Activated CD4-positive, CD25-positive, alpha-beta regulatory T cell treated with anti-CD3 and anti-CD28 coated beads, Interleukin-2, amount 50 U/mL, for 16 hours (primary cell): ENCODE data around the gene ACE.

Source experiments
- DNase-seq: peaks from one replicate; pipeline ENCODE4 v3.0.0-alpha.2; 2020; ENCODE audit warnings: low read depth, low spot score

ACE gene

DNA sequence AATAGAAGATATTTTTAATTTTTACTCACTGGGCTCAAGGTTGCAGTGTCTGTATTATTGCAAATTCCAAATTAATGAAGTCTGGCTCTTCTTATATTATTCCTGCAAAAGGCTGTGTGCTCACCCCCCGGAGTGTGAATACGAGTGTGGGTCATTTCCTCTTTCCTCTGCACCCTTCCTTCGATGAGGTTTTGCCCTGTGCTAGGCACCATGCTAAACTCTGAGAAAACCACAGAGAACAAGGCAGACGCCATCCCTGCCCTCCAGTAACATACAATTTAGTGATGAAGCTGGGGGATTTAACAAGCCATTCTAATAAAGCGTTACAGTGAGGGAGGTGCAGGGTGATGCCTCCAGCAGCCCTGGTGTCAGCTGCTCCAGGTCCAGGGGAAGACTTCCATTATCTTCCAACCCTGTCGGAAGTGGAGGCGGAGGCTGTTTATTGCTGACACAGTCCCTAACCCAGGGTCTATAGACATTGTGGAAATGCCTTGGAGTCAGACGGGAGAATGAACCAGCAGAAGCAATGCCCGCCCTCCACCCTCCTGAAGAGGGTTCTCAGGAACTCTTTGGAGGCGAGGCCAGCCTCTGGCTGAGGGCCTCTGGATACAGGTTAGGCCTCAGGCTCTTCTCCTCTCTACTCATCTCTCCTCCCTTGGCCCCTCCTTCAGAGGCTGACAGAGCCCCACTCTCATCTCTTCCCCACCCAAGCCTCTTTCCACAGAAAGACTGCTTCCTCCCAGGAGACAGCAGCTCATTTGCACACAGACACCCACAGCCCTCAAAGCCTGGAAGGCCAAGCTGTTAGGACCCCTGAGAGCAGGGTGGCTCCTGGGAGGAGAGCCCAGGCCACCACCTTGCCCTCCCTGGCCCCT lies 2.0 kb upstream of the ACE start:
- no peak for DNase-seq

DNA sequence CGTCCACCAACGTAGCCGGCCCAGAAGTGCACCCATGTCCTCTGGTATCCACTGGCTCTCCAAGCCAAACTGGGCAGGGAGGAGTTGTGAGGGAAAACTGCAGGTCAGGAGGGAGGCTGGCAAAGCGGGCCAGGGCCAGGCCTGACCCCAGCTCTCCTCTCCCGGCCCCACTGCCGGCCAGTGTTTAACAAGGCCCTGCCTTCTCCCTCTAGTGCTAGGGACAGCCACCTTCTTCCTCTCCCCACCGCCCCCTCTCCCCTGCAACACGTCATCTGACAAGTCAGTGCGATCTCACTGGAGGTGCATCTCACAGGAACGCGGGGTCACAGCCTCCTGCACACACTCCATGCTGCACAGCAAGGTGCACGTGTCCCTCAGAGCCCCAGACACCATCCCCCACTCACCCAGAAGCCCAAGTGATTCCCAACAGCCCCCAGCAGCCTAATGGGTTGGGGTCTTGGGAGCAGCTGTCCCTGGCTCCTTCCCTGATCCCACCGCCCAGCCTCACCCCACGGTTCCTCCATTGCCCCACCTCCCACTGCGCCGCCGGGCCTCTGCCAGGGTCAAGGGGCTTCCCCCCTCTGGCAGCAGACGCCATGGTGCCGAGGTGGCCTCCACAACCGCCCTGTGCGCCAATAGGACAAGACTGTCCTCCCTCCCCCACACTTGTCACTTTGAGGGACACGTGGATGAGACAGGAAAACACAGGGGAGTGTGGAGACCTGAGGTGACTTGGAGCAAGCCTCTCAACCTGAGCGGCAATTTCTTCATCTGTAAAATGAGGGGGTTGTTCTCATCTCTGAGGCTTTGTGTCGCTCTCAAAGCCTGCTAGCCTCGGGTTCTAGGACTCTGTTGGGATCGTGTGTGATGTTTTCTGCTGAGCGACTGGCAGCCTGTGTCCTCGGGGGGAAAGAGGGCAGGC lies 1.1 kb upstream of the ACE start:
- no peak for DNase-seq

DNA sequence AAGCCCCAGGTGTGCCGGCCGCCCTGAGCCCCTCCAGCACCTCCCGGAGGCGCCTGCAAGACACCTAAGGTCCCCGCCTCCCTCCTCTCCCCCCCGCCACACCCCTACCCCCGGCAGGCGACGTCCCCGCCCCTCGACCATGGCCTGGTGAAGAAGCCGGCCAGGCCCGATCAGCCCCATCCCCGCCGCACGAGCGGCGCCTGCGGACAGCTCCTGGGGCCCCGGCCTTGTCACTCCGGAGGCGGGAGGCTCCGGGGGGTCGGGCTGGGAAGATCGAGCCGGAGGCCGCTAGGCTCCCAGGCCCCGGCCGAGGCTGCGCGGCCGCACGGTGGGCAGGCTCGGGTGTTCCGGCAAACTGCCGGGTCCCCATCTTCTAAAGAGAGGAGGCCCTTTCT lies 405 bp upstream of the ACE start:
- no peak for DNase-seq

DNA sequence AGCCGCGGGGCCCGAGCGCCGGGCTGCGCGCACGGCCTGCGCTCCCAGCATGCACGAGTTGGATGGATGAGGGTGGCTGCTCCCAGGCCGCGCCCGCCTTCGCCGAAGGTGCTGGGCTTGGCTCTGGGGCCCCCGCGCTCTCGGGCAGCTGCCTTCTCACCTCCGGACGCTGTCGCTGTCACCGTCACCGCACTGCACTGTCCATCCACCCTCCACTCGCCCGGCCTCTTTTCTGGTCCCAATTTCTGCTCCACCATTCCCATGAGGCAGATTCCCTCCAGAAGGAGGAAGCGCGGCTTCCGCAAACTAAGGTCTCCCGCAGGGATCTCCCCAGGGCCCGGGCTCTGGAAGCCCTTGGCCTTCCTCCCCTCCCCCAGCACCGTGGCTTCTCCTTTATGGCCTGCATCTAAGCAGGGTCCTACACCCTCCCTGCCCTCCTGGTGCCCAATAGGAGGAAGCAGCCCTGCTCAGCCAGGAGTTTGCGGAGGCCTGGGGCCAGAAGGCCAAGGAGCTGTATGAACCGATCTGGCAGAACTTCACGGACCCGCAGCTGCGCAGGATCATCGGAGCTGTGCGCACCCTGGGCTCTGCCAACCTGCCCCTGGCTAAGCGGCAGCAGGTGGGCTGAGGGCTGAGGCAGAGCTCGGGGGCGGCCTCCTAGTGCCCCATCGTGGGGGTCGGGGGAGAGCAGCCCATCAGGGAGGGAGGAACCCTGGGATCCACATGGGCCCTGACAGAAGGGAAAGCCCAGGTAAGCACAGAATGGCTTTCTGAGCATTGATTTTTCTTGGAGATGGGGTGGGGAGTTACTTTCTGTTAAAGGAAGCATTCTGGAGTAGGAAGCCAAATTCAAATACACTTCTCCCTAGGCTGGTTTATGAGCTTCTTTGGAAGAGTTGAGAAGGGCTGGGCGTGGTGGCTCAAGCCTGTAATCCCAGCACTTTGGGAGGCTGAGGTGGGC lies 899 bp downstream of the ACE start:
- no peak for DNase-seq

DNA sequence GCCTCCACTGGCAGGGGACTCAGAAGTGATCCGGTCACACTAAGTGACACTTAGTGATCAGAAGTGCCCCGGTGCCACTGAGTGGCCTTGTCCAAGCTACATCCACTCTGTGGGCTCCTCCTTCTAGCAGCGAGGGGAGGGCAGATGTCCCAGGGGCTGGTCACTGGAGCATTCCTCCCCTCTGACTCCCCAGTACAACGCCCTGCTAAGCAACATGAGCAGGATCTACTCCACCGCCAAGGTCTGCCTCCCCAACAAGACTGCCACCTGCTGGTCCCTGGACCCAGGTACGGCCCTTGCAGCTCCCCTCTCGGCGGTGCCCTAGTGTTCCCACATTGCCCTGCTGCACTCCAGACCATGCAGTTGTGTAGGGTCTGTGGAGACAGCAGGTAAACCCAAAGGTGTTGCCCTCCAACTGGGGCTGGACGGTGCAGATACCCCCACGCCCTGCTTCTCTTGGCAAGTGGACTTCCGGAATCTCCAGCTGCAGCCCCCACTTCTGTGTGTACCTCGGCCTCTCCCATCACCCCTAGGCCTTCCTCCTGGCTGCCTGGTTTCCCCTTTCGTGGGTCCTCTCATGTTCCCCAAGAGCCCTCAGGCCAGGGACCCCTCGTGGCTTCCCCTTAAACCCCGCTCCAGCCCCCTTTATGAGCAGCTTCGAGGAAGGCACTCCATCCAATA lies 2.1 kb downstream of the ACE start:
- DNase-seq, result peak; percentile 23

DNA sequence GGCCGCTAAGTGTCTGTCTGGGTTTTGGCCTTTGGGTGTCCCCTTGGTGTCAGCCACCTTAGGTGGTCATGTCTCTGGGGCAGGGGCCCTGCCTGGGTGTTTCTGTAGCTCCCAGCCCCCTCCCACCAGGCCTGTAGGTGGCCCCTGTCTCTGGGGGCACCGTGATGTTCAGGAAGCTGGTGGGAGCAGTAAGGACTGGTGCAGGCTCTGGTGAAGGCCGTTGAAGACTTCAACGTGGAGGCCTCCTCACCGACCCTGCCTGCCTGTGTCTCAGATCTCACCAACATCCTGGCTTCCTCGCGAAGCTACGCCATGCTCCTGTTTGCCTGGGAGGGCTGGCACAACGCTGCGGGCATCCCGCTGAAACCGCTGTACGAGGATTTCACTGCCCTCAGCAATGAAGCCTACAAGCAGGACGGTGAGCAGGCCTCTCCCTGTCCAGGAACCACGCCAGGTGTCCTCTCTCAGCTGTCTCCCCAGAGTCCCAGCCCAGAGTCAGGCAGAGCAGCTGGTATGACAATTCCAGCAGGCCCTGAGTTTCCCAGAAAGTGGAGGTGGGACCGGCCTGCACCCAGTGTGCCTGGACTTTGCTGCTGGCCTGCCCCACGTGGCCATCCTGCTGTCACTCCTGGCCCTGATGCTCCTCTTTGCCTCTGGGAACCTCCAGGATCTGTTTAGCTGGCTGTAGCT lies 2.8 kb downstream of the ACE start:
- DNase-seq, result no peak

DNA sequence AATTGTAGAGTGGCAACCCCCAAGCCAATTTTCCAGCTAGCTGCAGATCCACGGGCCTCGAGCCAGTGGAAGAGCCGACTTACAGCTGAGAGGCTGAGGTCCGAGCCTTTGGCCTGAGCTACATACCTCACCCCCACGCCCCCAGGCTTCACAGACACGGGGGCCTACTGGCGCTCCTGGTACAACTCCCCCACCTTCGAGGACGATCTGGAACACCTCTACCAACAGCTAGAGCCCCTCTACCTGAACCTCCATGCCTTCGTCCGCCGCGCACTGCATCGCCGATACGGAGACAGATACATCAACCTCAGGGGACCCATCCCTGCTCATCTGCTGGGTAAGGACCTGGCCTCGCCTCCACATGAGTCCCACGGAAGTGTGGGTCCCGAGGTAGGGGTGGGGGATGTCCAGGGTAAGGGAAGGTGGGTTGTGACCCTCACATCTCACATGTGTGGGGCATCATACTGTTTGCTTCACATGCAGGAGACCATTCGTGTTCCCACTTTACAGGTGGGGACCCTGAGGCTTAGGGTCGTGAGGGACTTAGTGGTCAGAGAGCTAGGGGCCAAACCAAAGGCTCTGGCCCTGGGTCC lies 3.4 kb downstream of the ACE start:
- DNase-seq, result no peak

DNA sequence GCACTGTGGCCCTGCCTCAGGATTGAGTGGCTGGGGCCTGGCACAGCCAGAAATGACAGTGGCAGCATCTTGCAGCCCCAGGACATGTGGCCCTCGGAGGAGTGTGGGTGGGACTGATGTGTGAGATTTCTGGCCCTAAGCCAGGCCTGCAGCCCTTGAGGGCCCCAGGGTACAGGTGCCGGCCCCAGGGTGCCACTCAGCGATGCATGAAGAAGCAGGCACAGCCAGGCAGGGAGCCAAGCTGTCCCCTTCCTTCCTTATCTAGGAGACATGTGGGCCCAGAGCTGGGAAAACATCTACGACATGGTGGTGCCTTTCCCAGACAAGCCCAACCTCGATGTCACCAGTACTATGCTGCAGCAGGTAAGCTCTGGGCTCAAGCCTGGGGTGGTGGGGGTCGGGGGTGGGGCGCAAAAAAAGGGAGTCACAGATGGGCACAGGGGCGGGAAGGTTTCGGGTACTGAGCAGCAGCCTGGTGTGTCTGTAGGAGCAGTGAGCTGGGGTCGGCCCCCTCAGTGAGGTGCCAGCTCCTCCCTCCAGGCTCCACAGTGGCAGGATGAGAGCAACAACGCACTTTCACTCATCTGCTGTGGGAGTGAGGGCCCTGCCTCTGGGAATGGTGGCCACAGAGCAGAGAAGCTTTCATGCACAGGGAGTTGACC lies 4.1 kb downstream of the ACE start:
- DNase-seq, result no peak

DNA sequence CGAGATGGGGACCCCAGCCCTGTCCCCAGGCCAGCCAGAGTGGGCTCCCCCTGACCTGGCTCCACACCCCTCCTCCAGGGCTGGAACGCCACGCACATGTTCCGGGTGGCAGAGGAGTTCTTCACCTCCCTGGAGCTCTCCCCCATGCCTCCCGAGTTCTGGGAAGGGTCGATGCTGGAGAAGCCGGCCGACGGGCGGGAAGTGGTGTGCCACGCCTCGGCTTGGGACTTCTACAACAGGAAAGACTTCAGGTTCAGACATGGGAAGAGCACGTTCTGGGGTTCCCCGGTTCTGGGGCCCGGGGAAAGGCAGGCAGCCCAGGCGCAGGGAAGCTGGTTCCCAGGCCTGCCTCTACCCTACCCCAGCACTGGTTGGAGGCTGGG lies 4.6 kb downstream of the ACE start:
- DNase-seq, result no peak

DNA sequence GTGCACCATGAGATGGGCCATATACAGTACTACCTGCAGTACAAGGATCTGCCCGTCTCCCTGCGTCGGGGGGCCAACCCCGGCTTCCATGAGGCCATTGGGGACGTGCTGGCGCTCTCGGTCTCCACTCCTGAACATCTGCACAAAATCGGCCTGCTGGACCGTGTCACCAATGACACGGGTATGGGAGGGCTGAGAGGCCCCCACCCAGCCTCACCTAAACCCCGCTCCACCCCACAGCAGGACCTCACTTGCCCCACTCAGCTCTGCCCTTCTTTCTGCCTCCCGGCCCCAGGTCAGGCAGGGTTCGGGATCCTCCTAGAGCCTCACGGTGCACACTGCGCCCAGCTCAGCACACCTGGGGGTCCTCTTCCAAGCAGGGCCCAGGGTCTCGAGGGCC lies 5.6 kb downstream of the ACE start:
- DNase-seq, result no peak

DNA sequence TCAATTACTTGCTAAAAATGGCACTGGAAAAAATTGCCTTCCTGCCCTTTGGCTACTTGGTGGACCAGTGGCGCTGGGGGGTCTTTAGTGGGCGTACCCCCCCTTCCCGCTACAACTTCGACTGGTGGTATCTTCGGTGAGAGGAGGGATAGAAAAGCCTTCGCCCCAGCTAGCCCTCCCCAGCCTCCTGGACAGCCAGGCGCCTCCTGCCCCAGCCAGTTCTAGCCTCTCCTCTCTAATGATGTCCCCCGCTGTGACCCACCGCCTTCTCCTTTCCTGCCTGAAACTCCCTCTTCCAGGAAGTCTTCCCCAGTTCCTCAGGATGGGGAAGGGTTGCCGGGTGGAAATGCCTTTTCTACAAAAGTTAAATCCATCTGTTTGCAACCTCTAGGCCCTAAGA lies 6.2 kb downstream of the ACE start:
- DNase-seq, result no peak

DNA sequence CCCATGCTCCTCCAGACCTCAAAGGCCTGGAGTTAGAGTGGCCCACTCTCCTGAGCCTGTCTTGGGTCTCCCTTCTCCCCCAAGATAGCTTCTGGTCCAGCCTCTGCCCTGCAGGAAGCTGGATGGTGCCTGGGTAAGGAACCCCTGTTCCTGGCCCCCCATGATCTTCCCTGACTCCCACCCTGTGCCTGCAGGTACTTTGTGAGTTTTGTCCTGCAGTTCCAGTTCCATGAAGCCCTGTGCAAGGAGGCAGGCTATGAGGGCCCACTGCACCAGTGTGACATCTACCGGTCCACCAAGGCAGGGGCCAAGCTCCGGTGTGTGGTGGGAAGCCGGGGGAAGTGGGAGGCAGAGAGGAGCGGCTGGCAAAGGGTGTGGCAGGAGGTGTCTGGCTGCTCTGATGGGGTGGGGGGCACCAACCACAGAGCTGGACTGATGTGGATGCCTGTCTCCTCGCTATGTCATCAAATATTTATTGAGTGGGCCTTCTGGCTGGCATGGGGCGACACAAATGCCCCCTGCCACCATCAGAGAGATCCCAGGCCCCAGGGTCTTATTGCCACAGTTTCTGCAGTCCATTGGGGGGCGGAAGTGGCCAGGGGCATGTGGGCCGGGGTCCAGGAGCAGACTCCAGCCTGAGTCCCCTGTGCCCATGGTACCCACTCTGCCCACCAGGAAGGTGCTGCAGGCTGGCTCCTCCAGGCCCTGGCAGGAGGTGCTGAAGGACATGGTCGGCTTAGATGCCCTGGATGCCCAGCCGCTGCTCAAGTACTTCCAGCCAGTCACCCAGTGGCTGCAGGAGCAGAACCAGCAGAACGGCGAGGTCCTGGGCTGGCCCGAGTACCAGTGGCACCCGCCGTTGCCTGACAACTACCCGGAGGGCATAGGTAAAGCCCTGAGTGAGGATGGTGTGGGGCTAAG lies 7.1 kb downstream of the ACE start:
- DNase-seq, result no peak

DNA sequence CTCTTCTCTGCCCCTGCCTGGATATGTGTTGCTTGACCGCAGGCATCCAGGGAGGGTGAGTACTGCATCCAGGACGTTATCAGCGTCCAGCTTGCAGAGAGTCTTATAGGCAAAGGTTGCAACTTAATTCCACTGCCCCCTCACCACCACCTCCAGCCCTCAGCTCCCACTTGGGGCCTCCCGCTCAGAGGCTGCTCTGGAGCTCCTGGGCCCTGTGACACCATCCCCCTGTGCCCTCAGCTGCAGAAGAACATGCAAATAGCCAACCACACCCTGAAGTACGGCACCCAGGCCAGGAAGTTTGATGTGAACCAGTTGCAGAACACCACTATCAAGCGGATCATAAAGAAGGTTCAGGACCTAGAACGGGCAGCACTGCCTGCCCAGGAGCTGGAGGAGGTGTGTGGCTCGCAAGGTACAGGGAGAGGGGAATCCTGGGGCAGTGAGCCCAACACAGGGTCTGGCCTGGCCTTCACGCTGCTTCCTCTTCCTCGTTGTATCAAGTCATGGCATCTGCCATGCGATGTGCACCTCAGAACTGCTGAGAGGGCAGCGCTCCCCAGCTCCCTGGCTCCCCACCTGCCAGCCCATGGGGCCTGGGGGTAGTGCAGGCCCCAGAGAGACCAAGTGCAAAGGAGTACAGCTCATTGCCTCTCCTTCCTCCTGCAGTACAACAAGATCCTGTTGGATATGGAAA lies 9.6 kb downstream of the ACE start:
- DNase-seq, result no peak

DNA sequence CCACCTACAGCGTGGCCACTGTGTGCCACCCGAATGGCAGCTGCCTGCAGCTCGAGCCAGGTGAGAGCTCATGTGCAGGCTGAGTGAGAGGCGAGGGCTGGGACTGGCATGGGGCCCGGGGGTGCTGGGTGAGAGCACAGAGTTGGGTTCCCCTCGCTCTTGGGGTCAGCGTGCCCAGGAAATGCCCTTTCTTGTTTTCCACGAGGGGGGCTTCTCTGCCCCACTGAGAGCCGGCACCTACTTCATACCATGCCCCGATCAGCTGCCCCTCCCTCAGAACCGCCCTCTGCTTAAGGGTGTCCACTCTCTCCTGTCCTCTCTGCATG lies 10.1 kb downstream of the ACE start:
- DNase-seq, result no peak

DNA sequence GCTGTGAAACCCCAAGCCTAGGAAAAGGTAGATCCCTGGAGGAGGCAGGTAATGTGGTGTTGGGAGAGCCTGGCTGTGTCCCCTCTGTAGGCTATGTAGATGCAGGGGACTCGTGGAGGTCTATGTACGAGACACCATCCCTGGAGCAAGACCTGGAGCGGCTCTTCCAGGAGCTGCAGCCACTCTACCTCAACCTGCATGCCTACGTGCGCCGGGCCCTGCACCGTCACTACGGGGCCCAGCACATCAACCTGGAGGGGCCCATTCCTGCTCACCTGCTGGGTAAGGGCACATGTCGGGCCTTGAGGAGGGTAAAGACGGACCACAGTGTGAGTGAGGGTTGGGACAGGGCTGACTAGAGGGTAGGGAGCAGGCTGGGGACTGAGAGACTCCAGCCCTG lies 12.0 kb downstream of the ACE start:
- DNase-seq, result no peak

DNA sequence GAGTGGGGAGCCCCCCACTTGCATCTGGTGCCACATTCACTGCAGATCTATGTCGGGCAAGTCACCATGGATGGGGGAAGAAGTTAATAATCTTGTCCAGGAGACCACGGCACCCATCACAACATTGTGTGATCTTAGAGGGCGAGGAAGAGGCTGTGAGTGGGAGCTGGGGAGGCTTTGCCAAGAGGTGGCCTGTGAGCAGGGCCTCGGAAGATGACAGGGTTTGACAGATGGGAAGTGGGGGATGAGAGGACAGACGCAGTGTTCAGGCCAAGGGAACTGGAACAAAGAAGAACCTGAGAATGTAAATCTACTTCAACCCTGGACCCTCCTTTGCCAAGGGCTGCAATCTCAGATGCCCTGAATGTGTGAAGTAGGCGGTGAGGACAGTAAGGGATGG lies 12.4 kb downstream of the ACE start:
- no peak for DNase-seq

DNA sequence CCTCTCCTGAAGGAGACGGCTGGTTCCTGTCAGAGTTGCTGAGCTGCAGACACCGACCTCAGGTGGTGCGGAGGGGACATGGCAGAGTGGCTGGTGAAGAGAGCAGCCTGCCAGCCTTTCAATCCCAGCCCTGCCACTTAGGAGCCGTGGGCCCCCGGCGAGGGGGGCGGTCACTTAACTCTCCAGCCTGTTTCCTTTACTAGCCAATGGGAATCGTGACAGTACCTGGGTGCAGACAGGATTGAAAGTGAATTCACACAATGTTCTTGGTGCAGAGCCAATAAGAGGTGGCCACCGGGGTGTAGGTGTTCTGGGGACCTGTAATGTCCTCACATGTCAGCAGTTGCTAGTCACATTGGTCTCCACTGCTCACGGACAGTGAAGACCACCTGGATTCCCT lies 13.5 kb downstream of the ACE start:
- no peak for DNase-seq

DNA sequence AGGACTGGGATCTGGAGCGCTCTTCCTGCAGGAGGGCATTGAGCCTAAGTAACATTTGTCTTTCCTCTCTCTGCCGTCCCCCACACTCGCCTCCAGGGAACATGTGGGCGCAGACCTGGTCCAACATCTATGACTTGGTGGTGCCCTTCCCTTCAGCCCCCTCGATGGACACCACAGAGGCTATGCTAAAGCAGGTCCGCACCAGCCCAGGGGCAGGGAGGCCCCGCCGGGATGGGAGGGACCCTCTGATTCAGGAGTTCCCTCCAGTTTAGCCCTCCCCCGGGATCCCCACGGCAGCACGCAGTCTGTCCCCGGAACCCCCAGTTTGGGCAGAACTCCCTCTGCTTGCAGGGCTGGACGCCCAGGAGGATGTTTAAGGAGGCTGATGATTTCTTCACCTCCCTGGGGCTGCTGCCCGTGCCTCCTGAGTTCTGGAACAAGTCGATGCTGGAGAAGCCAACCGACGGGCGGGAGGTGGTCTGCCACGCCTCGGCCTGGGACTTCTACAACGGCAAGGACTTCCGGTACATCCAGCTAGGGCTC lies 14.1 kb downstream of the ACE start:
- no peak for DNase-seq
